ENCODE results near the gene GNG13. TPM values are rescaled to one million over a fixed set of nuclear protein-coding genes. Genes with fewer than 3 reads are reported as not detected.
A peak's percentile ranks its signal among the peaks of the same experiment; 100 is the strongest.

GNG13 gene
- total RNA-seq, 1 donor from 2014 or later: not detected

DNA sequence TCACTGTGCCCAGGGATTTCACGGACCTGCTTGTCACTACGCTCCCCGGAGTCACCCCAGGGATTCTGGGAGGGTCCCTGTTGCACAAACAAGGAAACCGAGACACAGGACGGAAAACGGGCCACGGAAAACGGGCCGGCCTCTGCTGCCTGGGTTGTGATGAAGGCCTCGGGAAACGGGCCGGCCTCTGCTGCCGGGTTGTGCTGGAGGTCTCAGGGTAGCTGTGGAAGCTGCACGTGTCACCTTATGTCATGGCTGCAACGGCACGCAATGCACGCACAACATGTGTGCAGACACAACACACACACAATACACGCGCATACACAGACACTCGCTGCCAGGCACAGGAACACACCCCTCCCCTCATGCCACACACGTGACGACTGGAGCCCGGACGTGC, 27.0 kb upstream of the GNG13 start:
- no peak overlapping the region for H3K27ac Mint-ChIP-seq (ENCODE audit: unreplicated experiment)
- H3K4me1 Mint-ChIP-seq (ENCODE audit: low read depth, unreplicated experiment): no peaks in the 10 kb centered on the region
- H2AFZ ChIP-seq (ENCODE audit: low read depth, low read length): no peak overlapping the region
- no peaks in the 10 kb centered on the region for H3K4me1 ChIP-seq (ENCODE audit: insufficient read depth, low read length)
- no peaks in the 10 kb centered on the region for H3K9me3 Mint-ChIP-seq (ENCODE audit: unreplicated experiment)
- peaks cover 3% of the 10 kb centered on the region for H3K36me3 Mint-ChIP-seq (ENCODE audit: low read depth, unreplicated experiment)
- H3K9ac ChIP-seq (ENCODE audit: low read length): no peak overlapping the region
- H3K9me3 ChIP-seq (ENCODE audit: insufficient read depth, low read depth, low read length): no peaks in the 10 kb centered on the region
- H3K4me3 Mint-ChIP-seq (ENCODE audit: unreplicated experiment): no peak overlapping the region
- no peak overlapping the region for H3K4me2 ChIP-seq (ENCODE audit: low read length)
- H3K36me3 ChIP-seq (ENCODE audit: insufficient read depth, low read length): no peaks in the 10 kb centered on the region
- peaks cover 16% of the 10 kb centered on the region for H3K27me3 ChIP-seq (ENCODE audit: insufficient read depth, low read length)
- no peak overlapping the region for H3K4me3 ChIP-seq (ENCODE audit: insufficient read depth, low read depth, low read length)
- FAIRE-seq (no peak), DNase-seq (ENCODE audit: low read depth) (no peak)
- no peaks in the 10 kb centered on the region for H4K20me1 ChIP-seq (ENCODE audit: insufficient read depth, low read length)
- no peak overlapping the region for H3K27ac ChIP-seq (ENCODE audit: low read depth, low read length)
- H3K79me2 ChIP-seq (ENCODE audit: insufficient read depth, low read length): no peaks in the 10 kb centered on the region
- H3K27me3 Mint-ChIP-seq (ENCODE audit: low read depth, unreplicated experiment): peaks cover 24% of the 10 kb centered on the region
- TF ChIP-seq EZH2 (IDR thresholded peaks at IDR 0.05; ENCODE audit: insufficient read depth, low read length): no peak
- TF ChIP-seq, protein P1, sequence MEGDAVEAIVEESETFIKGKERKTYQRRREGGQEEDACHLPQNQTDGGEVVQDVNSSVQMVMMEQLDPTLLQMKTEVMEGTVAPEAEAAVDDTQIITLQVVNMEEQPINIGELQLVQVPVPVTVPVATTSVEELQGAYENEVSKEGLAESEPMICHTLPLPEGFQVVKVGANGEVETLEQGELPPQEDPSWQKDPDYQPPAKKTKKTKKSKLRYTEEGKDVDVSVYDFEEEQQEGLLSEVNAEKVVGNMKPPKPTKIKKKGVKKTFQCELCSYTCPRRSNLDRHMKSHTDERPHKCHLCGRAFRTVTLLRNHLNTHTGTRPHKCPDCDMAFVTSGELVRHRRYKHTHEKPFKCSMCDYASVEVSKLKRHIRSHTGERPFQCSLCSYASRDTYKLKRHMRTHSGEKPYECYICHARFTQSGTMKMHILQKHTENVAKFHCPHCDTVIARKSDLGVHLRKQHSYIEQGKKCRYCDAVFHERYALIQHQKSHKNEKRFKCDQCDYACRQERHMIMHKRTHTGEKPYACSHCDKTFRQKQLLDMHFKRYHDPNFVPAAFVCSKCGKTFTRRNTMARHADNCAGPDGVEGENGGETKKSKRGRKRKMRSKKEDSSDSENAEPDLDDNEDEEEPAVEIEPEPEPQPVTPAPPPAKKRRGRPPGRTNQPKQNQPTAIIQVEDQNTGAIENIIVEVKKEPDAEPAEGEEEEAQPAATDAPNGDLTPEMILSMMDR (IDR thresholded peaks at IDR 0.05; ENCODE audit: insufficient read depth, low read depth, low read length): no peak

DNA sequence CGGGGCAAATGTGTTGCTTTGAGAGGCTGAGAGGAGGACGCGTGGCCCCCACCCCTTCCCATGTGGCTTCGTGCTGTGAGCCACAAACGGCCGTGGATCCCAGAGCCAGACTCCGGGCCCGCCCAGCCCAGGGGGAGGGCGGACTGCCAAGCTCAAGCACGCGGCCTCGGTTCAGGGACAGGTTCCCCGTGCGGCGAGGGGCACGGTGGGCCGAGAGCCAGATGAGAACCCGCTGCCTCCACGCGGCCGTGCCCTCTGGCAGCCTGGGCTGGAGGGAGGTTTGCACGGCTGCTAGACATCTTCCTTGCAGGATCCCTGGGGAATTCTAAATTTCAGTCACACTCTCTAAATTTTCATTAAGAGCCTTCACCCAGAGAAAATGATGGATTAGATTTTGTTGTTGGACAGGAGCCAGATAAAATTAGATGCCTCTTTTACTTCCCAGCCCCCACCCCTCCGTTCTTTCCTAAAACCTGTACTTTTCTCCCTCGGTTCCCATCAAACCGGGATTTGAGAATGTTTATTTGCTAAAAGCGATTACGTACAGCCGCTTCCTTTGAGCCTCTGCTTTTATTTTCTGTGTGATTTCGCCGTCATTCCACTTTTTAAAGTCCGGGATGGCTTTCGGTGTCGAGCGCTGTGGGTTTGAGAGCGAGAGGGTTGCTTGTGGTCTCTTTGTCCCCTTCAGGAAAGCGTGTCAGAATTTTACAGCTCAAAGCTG, 25.0 kb upstream of the GNG13 start:
- Mint-ChIP-seq H3K27ac (ENCODE audit: unreplicated experiment) (no peak overlapping the region), H3K4me3 (ENCODE audit: unreplicated experiment) (no peak overlapping the region), H3K36me3 (ENCODE audit: low read depth, unreplicated experiment) (peaks cover 3% of the 10 kb centered on the region), H3K9me3 (ENCODE audit: unreplicated experiment) (no peaks in the 10 kb centered on the region), H3K27me3 (ENCODE audit: low read depth, unreplicated experiment) (peaks cover 36% of the 10 kb centered on the region), H3K4me1 (ENCODE audit: low read depth, unreplicated experiment) (no peaks in the 10 kb centered on the region)
- Histone ChIP-seq H2AFZ (ENCODE audit: low read depth, low read length) (peak overlapping the region; percentile 34), H3K4me1 (ENCODE audit: insufficient read depth, low read length) (no peaks in the 10 kb centered on the region), H3K36me3 (ENCODE audit: insufficient read depth, low read length) (no peaks in the 10 kb centered on the region), H3K4me3 (ENCODE audit: insufficient read depth, low read depth, low read length) (no peak overlapping the region), H3K79me2 (ENCODE audit: insufficient read depth, low read length) (no peaks in the 10 kb centered on the region), H3K27me3 (ENCODE audit: insufficient read depth, low read length) (peaks cover 19% of the 10 kb centered on the region), H3K27ac (ENCODE audit: low read depth, low read length) (no peak overlapping the region), H3K9ac (ENCODE audit: low read length) (no peak overlapping the region), H3K4me2 (ENCODE audit: low read length) (peak overlapping the region; percentile 19), H4K20me1 (ENCODE audit: insufficient read depth, low read length) (no peaks in the 10 kb centered on the region), H3K9me3 (ENCODE audit: insufficient read depth, low read depth, low read length) (no peaks in the 10 kb centered on the region)
- FAIRE-seq: no peak
- DNase-seq (ENCODE audit: low read depth): no peak
- TF ChIP-seq EZH2 (IDR thresholded peaks at IDR 0.05; ENCODE audit: insufficient read depth, low read length): peak; percentile 58
- TF ChIP-seq, protein P1 (IDR thresholded peaks at IDR 0.05; ENCODE audit: insufficient read depth, low read depth, low read length): no peak

DNA sequence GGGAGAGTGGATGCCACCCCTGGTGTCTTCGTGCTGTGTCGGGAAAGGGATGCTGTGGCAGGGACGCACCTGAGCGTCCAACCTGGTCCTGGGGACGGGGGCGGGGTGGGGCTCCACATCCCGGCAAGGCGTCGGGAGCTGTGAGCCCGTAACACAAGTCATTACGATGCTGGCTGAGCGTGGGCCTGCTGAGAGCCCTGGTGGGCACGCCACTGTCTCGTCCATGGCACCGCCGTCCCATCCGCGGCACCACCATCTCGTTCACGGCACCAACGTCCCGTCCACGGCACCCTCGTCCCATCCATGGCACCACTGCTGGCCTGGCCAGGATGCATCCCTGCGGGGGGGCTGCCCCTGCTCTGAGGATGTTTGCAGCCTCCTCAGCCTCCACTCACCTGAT, 24.1 kb upstream of the GNG13 start:
- H3K4me1 Mint-ChIP-seq (ENCODE audit: low read depth, unreplicated experiment): no peaks in the 10 kb centered on the region
- Histone ChIP-seq H4K20me1 (ENCODE audit: insufficient read depth, low read length) (no peaks in the 10 kb centered on the region), H3K36me3 (ENCODE audit: insufficient read depth, low read length) (no peaks in the 10 kb centered on the region), H3K27ac (ENCODE audit: low read depth, low read length) (no peak overlapping the region), H3K4me3 (ENCODE audit: insufficient read depth, low read depth, low read length) (no peak overlapping the region), H3K79me2 (ENCODE audit: insufficient read depth, low read length) (no peaks in the 10 kb centered on the region), H3K9ac (ENCODE audit: low read length) (no peak overlapping the region), H3K4me2 (ENCODE audit: low read length) (no peak overlapping the region), H3K9me3 (ENCODE audit: insufficient read depth, low read depth, low read length) (no peaks in the 10 kb centered on the region), H3K4me1 (ENCODE audit: insufficient read depth, low read length) (no peaks in the 10 kb centered on the region), H2AFZ (ENCODE audit: low read depth, low read length) (no peak overlapping the region), H3K27me3 (ENCODE audit: insufficient read depth, low read length) (peaks cover 22% of the 10 kb centered on the region)
- FAIRE-seq: no peak
- H3K27me3 Mint-ChIP-seq (ENCODE audit: low read depth, unreplicated experiment): peaks cover 32% of the 10 kb centered on the region
- no peaks in the 10 kb centered on the region for H3K9me3 Mint-ChIP-seq (ENCODE audit: unreplicated experiment)
- H3K27ac Mint-ChIP-seq (ENCODE audit: unreplicated experiment): no peak overlapping the region
- H3K36me3 Mint-ChIP-seq (ENCODE audit: low read depth, unreplicated experiment): peaks cover 3% of the 10 kb centered on the region
- DNase-seq (ENCODE audit: low read depth): no peak
- no peak overlapping the region for H3K4me3 Mint-ChIP-seq (ENCODE audit: unreplicated experiment)
- TF ChIP-seq, protein P1 (IDR thresholded peaks at IDR 0.05; ENCODE audit: insufficient read depth, low read depth, low read length): no peak
- no peak for TF ChIP-seq EZH2 (IDR thresholded peaks at IDR 0.05; ENCODE audit: insufficient read depth, low read length)

Data from astrocyte (in vitro differentiated cells and primary cell).